Esophagus squamous epithelium (tissue), 5 donors: ENCODE results near the gene CLASP2. TPM values are rescaled to one million over a fixed set of nuclear protein-coding genes. Genes with fewer than 3 reads are reported as not detected.

Experiments used
- DNase-seq: peaks from one replicate; lab custom pipeline; 2025; lab: John Stamatoyannopoulos, UW
- H3K27ac ChIP-seq, 4 donors: fragments of 200-600 bp; sonication (generic); one replicate each; pipeline ENCODE4 v1.5.1; 2016 to 2019; ENCODE audit warnings: mild to moderate bottlenecking in 1 of 4
- H3K27me3 ChIP-seq, 4 donors: fragments of 200-600 bp; sonication (generic); 1 replicate in 3 of 4; 2 replicates in 1 of 4; pipeline versions ENCODE4 v1.5.1 to v1.6.0; 2017 to 2021; ENCODE audit warnings: antibody characterized with exemption in 1 of 4
- H3K36me3 ChIP-seq, 3 donors: fragments of 200-600 bp; sonication (generic); one replicate each; pipeline ENCODE4 v1.5.1; 2016 to 2019
- H3K4me1 ChIP-seq, 3 donors: fragments of 200-600 bp; sonication (generic); one replicate each; pipeline ENCODE4 v1.5.1; 2017 to 2019
- H3K4me3 ChIP-seq, 4 donors: fragments of 200-600 bp; sonication (generic); 1 replicate in 3 of 4; 2 replicates in 1 of 4; pipeline ENCODE4 v1.5.1; 2016 to 2019; ENCODE audit warnings: mild to moderate bottlenecking in 2 of 4, moderate library complexity in 1 of 4
- H3K9me3 ChIP-seq, 3 donors: fragments of 200-600 bp; sonication (generic); one replicate each; pipeline ENCODE4 v1.5.1; 2016 to 2019
- POLR2A ChIP-seq, 4 donors: fragments of 450-650 bp; IDR thresholded peaks; one replicate each; pipeline ENCODE4 v1.6.1; 2017; ENCODE audit warnings: antibody characterized with exemption in 4 of 4, mild to moderate bottlenecking in 4 of 4, moderate library complexity in 3 of 4
- WGBS, 2 donors: methylation state at CpG; one replicate each; pipeline ENCODE4 v1.1.5; 2018; 5-methylcytosine and 5-hydroxymethylcytosine counted together
- intact Hi-C: fragments of 100-400 bp; cut with DNase I; formaldehyde crosslinking; loops from one replicate; pipeline ENCODE4 v1.15.0; 2022
- total RNA-seq, 4 donors: library from RNA; depleted of rRNA; stranded (reverse); fragments of >200 nt; gene quantifications; one replicate each; pipeline ENCODE4 v1.1.0, GENCODE V29; 2016
- TF ChIP-seq, protein P1 (sequence below), 6 experiments: fragments of 450-650 bp in 4 of 6; fragments of 200-600 bp in 2 of 6; sonication (generic) in 2 of 6; IDR thresholded peaks; one replicate each; pipeline ENCODE4 v1.5.1; 2016 to 2019; ENCODE audit warnings: antibody characterized with exemption in 6 of 6, mild to moderate bottlenecking in 4 of 6, moderate library complexity in 4 of 6
- donor health status: DM: yes; HTN: yes; CAD: no.

The CLASP2 gene
- total RNA-seq, 4 donors from 2014 or later: 16.7 to 49.4 (median 32.1) TPM

DNA sequence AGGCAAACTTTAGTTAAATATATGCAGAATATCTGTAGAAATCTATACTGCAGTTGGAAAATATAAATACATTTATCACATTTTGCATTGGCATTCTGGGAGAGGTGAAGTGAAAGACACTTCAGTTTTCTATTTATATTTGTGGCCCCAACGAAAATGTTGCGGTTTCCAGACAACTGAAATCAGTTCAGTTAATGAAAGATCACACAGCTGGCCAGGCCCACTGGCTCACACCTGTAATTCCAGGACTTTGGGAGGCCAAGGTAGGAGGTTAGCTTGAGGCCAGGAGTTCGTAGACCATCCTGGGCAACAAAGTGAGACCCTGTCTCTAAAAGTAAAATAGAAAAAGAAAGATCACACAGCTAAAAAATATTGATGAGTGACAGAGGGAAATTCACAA, 11.9 kb upstream of the CLASP2 start:
- peaks cover 0 to 10% (median 0%) of the 10 kb centered on the region in 3 donors for H3K9me3 ChIP-seq
- H3K4me3 ChIP-seq: no peak overlapping the region
- H3K27ac ChIP-seq: no peak overlapping the region
- H3K27me3 ChIP-seq: no peaks in the 10 kb centered on the region
- intact Hi-C loops: no loop called here
- DNase-seq: no peak
- H3K36me3 ChIP-seq: no peaks in the 10 kb centered on the region
- 81 to 86% methylated on average over 3 of the region's 3 CpGs for WGBS, 2 donors
- TF ChIP-seq POLR2A (IDR thresholded peaks at IDR 0.05): no peak
- TF ChIP-seq, protein P1, sequence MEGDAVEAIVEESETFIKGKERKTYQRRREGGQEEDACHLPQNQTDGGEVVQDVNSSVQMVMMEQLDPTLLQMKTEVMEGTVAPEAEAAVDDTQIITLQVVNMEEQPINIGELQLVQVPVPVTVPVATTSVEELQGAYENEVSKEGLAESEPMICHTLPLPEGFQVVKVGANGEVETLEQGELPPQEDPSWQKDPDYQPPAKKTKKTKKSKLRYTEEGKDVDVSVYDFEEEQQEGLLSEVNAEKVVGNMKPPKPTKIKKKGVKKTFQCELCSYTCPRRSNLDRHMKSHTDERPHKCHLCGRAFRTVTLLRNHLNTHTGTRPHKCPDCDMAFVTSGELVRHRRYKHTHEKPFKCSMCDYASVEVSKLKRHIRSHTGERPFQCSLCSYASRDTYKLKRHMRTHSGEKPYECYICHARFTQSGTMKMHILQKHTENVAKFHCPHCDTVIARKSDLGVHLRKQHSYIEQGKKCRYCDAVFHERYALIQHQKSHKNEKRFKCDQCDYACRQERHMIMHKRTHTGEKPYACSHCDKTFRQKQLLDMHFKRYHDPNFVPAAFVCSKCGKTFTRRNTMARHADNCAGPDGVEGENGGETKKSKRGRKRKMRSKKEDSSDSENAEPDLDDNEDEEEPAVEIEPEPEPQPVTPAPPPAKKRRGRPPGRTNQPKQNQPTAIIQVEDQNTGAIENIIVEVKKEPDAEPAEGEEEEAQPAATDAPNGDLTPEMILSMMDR (IDR thresholded peaks at IDR 0.05): no peak
- no peaks in the 10 kb centered on the region for H3K4me1 ChIP-seq

DNA sequence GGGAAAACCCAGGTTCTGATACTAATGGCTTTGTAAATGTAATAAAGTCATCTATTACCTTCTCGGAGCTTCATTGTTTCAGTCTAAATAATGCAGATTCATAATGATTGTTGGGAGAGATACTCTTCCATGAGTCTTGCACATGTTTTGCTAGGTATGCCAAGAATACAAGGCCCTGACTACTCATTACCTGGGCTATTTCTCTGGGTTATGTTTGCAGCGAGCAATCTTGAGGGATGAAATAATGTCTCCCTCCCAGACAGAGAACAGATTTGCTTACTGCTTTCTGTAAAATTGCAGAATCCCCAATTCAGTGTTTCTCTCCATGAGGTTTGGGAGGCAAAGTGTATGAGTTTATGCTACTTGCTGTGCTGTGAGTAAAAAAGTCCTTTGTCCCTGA, 6.2 kb upstream of the CLASP2 start:
- WGBS, 2 donors: 97 to 100% methylated on average over 2 of the region's 2 CpGs
- no peak overlapping the region for H3K4me3 ChIP-seq
- TF ChIP-seq POLR2A (IDR thresholded peaks at IDR 0.05): no peak
- TF ChIP-seq, protein P1 (IDR thresholded peaks at IDR 0.05): no peak
- no peaks in the 10 kb centered on the region for H3K36me3 ChIP-seq
- DNase-seq: no peak
- H3K27me3 ChIP-seq: no peaks in the 10 kb centered on the region
- no peaks in the 10 kb centered on the region for H3K9me3 ChIP-seq
- intact Hi-C loops: no loop called here
- H3K27ac ChIP-seq: no peak overlapping the region
- no peaks in the 10 kb centered on the region for H3K4me1 ChIP-seq

DNA sequence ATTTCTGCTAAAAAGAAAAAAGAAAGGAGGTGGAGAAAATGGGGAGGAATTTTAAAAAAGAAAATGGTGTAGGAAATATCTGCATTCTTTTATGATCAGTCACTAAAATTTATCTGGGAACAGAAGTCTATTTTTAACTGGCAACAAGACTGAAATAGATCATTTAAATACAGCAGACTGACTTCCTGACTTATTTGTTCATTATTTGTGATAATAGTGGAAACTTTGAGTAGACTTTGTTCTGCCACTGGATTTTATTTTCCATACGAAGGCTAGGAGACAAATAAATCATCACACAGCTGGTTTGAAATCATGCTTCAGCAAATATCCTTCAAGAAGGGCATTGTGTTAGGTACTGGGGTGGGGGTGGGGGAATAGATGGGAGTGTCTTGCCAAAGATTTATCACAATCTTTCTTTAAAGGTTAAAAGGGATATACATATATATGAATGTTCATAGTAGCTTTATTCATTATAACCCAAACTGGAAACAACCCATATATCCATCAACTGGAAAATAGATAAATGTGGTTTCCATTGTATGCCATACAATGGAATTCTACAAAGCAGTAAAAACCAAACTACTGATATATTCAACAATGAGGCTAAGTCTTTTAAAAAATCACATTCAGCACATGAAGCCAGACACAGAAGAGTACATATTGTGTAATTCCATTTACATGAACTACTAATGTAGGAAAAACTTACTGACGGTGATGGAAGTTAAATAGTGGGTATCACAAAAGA, 4.7 kb upstream of the CLASP2 start:
- no peak for TF ChIP-seq POLR2A (IDR thresholded peaks at IDR 0.05)
- 42 to 60% methylated on average over 2 of the region's 2 CpGs for WGBS, 2 donors
- peaks cover 0 to 6% (median 0%) of the 10 kb centered on the region in 3 donors for H3K4me1 ChIP-seq
- no peaks in the 10 kb centered on the region for H3K9me3 ChIP-seq
- intact Hi-C loops: no loop called here
- H3K4me3 ChIP-seq: no peak overlapping the region
- no peaks in the 10 kb centered on the region for H3K36me3 ChIP-seq
- no peaks in the 10 kb centered on the region for H3K27me3 ChIP-seq
- H3K27ac ChIP-seq: peak overlapping the region in 2 of 4 donors; percentile 0 to 34
- DNase-seq: no peak

DNA sequence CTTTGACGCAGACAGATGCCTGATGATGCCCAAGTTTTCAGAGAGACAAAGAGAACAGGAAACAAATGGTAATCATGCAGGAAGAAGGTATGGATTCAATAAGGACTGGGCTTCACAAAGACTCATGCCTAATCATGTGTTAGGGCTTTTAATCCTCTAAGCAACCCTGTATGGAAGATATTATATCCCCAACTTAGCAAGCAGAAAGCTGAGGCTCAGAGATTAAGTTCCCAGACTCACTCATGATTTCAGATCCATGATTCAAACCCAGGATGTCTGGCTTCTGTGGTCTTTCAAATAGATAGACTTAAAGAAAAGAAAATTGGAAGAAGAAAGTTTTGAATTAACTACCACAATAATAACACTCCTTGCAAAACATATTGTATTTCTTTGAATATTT, 4.1 kb upstream of the CLASP2 start:
- intact Hi-C loops: no loop called here
- H3K36me3 ChIP-seq: no peaks in the 10 kb centered on the region
- no peak overlapping the region for H3K4me3 ChIP-seq
- no peaks in the 10 kb centered on the region for H3K27me3 ChIP-seq
- no peak for TF ChIP-seq POLR2A (IDR thresholded peaks at IDR 0.05)
- TF ChIP-seq, protein P1 (IDR thresholded peaks at IDR 0.05): no peak
- DNase-seq: no peak
- H3K4me1 ChIP-seq: peaks cover 0 to 8% (median 0%) of the 10 kb centered on the region in 3 donors
- peak overlapping the region in 2 of 4 donors; percentile 0 to 34 for H3K27ac ChIP-seq
- H3K9me3 ChIP-seq: no peaks in the 10 kb centered on the region
- WGBS, 2 donors: 82 to 92% methylated on average over 1 of the region's 1 CpG

DNA sequence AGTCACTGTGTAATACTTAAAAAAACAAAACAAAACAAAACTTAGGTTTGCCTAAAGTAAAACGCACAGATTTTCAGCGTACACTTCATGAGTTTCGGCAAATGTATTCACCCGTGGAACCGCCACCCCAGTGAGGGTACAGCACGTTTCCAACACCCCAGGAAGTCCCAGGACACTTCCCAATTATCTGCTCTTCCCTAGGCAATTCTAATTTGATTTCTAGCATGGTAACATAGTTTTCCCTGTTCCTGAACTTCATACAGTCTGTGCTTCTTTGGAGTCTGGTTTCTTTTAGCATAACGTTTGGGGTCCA, 497 bp upstream of the CLASP2 start:
- Histone ChIP-seq H3K9me3 (no peaks in the 10 kb centered on the region), H3K4me3 (peak overlapping the region; percentile 86 to 94 (median 91)), H3K4me1 (peaks cover 0 to 27% (median 6%) of the 10 kb centered on the region in 3 donors), H3K27me3 (no peaks in the 10 kb centered on the region), H3K36me3 (no peaks in the 10 kb centered on the region), H3K27ac (peak overlapping the region; percentile 98 to 99 (median 98))
- 1 to 2% methylated on average over 7 of the region's 7 CpGs for WGBS, 2 donors
- no peak for DNase-seq
- intact Hi-C loops: no loop called here
- TF ChIP-seq, protein P1 (IDR thresholded peaks at IDR 0.05): no peak

DNA sequence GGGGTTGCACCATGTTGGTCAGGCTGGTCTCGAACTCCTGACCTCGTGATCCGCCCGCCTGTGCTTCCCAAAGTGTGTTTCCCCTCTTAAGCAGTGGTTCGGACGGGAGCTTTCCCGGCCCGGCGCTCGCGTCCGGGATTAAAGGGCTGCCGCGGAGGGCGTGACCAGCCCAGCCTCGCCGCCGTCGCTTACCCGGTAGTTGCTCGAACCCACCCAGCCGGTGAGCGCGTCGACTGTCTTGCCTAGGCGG, 513 bp downstream of the CLASP2 start:
- peak overlapping the region; percentile 86 to 94 (median 91) for H3K4me3 ChIP-seq
- H3K4me1 ChIP-seq: peaks cover 0 to 27% (median 6%) of the 10 kb centered on the region in 3 donors
- no peaks in the 10 kb centered on the region for H3K9me3 ChIP-seq
- WGBS, 2 donors: no CpG with 5 or more reads among the region's 26 CpGs
- TF ChIP-seq POLR2A (IDR thresholded peaks at IDR 0.05): no peak
- TF ChIP-seq, protein P1 (IDR thresholded peaks at IDR 0.05): no peak
- no peak for DNase-seq
- intact Hi-C loops: no loop called here
- no peaks in the 10 kb centered on the region for H3K36me3 ChIP-seq
- H3K27ac ChIP-seq: peak overlapping the region; percentile 98 to 99 (median 98)
- no peaks in the 10 kb centered on the region for H3K27me3 ChIP-seq
